ENCODE measurements around the gene LRRTM4. TPM values are rescaled to one million over a fixed set of nuclear protein-coding genes. Genes with fewer than 3 reads are reported as not detected.
"Not testable (repeated sequence)": the region's sequence is repeated elsewhere in the genome, so short reads cannot be mapped to it uniquely, and the experiment has no call there.

Gene LRRTM4
- total RNA-seq, 2 experiments from 2014 or later: not detected

DNA sequence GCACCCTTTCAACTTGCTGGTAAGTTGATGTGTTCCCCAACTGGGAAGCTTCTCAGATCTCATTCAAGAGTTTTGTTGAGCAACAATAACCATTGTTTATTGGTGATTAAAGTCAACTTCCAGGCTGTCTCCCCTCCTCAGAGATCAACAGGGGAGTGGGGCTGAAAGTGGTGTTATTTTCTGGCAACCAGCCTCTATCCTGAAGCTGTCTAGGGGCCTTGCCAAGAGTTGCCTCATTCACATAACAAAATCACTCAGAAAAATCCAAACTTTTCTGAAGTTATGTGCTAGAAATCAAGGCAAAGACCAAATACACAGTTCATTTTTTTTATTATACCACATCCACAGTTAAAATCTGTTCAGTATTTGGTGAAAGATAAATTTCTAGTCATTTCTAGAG is 788.4 kb downstream of the LRRTM4 start:
- ATAC-seq: no peak
- H3K27me3 Mint-ChIP-seq: no peaks in the 10 kb centered on the region
- no peak overlapping the region for H3K4me3 Mint-ChIP-seq
- H3K36me3 Mint-ChIP-seq (ENCODE audit: low read depth): no peaks in the 10 kb centered on the region
- H3K27ac Mint-ChIP-seq: no peak overlapping the region
- H3K9me3 Mint-ChIP-seq (ENCODE audit: low read depth): peaks cover 7% of the 10 kb centered on the region
- intact Hi-C loops (cut with DNase I, micrococcal nuclease): no loop called here
- DNase-seq: no peak
- CTCF ChIA-PET: no interaction called here
- H3K4me1 Mint-ChIP-seq: no peaks in the 10 kb centered on the region
- POLR2A ChIA-PET: no interaction called here

DNA sequence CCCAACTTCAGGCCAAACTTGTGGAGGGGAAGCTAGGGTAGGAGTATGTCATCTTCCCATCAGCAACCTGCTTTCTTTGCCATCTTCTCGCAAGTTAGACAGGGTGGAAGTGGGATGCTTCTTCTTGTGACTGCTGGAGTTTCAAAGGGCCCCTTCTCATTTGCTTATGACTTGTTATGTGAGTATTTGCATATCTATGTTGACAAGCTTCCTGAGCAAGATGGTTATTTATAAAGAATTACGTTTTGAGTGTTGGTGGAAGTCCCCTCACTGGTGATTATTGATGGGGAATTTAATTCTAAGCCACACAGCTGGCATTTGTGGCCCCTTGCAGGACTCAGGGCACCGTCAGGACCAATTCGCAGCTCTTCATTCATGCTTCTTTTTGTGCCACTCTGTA is 791.0 kb downstream of the LRRTM4 start:
- H3K9me3 Mint-ChIP-seq (ENCODE audit: low read depth): peaks cover 8% of the 10 kb centered on the region
- no peaks in the 10 kb centered on the region for H3K36me3 Mint-ChIP-seq (ENCODE audit: low read depth)
- CTCF ChIA-PET: no interaction called here
- no peaks in the 10 kb centered on the region for H3K27me3 Mint-ChIP-seq
- DNase-seq: no peak
- no peaks in the 10 kb centered on the region for H3K4me1 Mint-ChIP-seq
- POLR2A ChIA-PET: no interaction called here
- H3K27ac Mint-ChIP-seq: no peak overlapping the region
- no peak overlapping the region for H3K4me3 Mint-ChIP-seq
- ATAC-seq: no peak
- intact Hi-C loops (cut with DNase I, micrococcal nuclease): no loop called here

DNA sequence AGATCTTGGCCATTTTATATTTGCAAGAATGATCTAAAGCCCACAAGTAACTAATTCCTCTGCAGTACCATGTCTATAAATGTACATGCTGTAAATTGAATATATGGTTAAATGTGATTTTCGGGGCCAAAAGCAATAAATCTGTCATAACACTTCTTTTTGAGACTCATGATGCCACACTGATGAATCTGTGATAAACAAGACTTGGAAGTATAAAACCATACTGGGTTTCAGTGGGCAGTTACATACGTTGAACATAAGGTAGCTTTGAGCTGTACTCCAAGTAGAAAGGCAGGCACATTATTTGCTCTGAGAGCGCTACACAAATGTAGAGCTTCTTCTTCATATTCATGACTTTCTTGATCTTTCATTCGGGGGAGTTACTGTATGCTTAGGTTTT is 792.2 kb downstream of the LRRTM4 start:
- no peak for DNase-seq
- intact Hi-C loops (cut with DNase I, micrococcal nuclease): no loop called here
- peaks cover 8% of the 10 kb centered on the region for H3K9me3 Mint-ChIP-seq (ENCODE audit: low read depth)
- H3K27ac Mint-ChIP-seq: no peak overlapping the region
- H3K36me3 Mint-ChIP-seq (ENCODE audit: low read depth): no peaks in the 10 kb centered on the region
- ChIA-PET POLR2A (no interaction called here), CTCF (no interaction called here)
- ATAC-seq: no peak
- H3K4me3 Mint-ChIP-seq: no peak overlapping the region
- no peaks in the 10 kb centered on the region for H3K27me3 Mint-ChIP-seq
- H3K4me1 Mint-ChIP-seq: no peaks in the 10 kb centered on the region

DNA sequence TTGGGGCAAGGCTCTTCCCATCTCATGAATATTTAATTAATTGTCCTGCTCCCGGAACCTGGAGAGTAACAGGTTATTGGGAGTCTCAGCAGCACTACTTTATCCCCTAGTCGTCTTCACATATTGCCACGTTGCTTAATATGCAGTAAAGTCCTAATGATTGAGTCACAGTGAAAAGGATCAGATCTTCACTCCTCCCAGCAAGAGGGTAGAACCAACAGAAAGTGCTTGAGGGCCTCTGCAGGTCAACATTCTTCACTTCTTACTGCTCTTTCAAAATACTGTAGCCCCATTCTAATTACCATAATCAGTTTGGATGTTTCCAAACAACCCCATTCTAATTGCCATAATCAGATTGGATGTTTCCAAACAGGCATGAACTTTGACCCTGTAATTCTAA is 801.0 kb downstream of the LRRTM4 start:
- no peak overlapping the region for H3K4me3 Mint-ChIP-seq
- H3K36me3 Mint-ChIP-seq (ENCODE audit: low read depth): no peaks in the 10 kb centered on the region
- H3K9me3 Mint-ChIP-seq (ENCODE audit: low read depth): no peaks in the 10 kb centered on the region
- intact Hi-C loops (cut with DNase I, micrococcal nuclease): no loop called here
- no peaks in the 10 kb centered on the region for H3K4me1 Mint-ChIP-seq
- no peak for ATAC-seq
- H3K27me3 Mint-ChIP-seq: no peaks in the 10 kb centered on the region
- no peak for DNase-seq
- CTCF ChIA-PET: no interaction called here
- H3K27ac Mint-ChIP-seq: no peak overlapping the region
- POLR2A ChIA-PET: no interaction called here

DNA sequence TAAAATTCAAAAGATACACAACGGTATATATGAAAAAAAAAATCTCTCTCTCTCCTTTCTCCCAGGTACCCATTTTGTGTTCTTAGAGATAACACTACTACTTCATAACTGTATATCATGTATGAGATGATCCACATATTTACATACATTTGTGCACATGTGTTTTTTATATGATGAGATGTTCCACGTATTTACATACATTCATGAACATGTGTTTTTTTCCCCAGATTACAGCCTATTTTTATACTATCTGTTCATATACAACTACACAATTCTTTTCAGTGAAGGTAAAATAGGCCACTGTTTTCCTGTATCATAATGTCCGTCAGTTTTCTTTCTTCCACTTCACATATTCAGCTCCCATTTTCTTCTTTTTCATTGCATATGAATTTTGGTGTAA is 808.9 kb downstream of the LRRTM4 start:
- Mint-ChIP-seq H3K27me3 (no peaks in the 10 kb centered on the region), H3K4me3 (no peak overlapping the region), H3K4me1 (no peaks in the 10 kb centered on the region), H3K9me3 (ENCODE audit: low read depth) (peaks cover 1% of the 10 kb centered on the region), H3K36me3 (ENCODE audit: low read depth) (no peaks in the 10 kb centered on the region), H3K27ac (no peak overlapping the region)
- ATAC-seq (no peak), DNase-seq (no peak)
- ChIA-PET CTCF (no interaction called here), POLR2A (no interaction called here)
- intact Hi-C loops (cut with DNase I, micrococcal nuclease): no loop called here

DNA sequence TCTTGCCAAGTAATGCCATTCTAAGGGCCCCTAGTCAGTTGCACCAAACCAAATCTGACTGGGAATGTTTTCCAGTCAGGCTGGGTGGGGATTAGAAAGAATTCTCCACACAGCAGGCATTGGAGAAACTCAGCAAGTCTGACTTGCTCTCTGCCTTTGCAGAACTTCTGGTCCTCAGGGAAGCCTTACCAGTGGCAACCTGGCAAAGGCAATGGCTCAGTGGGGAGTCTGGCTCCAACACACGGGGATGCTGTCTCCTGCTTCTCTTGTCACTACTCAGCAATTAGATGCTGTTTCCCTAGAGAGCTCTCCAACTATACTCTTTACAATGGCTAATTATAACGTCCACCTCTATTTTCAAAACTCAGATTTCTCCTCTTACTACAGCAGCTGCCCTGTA is 810.7 kb downstream of the LRRTM4 start:
- H3K4me3 Mint-ChIP-seq: no peak overlapping the region
- ChIA-PET CTCF (no interaction called here), POLR2A (no interaction called here)
- ATAC-seq (no peak), DNase-seq (no peak)
- H3K4me1 Mint-ChIP-seq: no peaks in the 10 kb centered on the region
- intact Hi-C loops (cut with DNase I, micrococcal nuclease): no loop called here
- H3K9me3 Mint-ChIP-seq (ENCODE audit: low read depth): peaks cover 1% of the 10 kb centered on the region
- H3K27me3 Mint-ChIP-seq: no peaks in the 10 kb centered on the region
- no peaks in the 10 kb centered on the region for H3K36me3 Mint-ChIP-seq (ENCODE audit: low read depth)
- no peak overlapping the region for H3K27ac Mint-ChIP-seq

DNA sequence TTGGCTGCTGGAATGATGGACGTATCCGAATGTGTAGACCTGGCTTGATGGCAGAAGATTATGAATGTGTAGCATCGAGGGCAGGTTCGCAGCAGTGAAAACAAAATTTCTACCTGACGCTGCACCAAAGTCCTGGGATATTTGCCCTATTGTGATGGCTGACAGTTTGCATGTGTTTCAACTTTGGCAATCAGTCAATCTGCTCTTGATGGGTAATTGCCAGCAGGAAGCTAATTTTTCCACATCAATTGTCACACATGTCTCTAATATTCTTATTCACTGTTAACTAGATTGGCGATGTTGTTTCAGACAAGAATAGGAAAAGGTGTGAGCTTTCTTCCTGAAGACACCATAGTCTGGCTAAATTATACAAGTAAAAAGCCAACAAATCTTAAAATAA is 821.3 kb downstream of the LRRTM4 start:
- H3K27ac Mint-ChIP-seq: no peak overlapping the region
- CTCF ChIA-PET: no interaction called here
- DNase-seq (no peak), ATAC-seq (no peak)
- H3K9me3 Mint-ChIP-seq (ENCODE audit: low read depth): peaks cover 4% of the 10 kb centered on the region
- no peaks in the 10 kb centered on the region for H3K36me3 Mint-ChIP-seq (ENCODE audit: low read depth)
- POLR2A ChIA-PET: no interaction called here
- no peak overlapping the region for H3K4me3 Mint-ChIP-seq
- H3K27me3 Mint-ChIP-seq: no peaks in the 10 kb centered on the region
- intact Hi-C loops (cut with DNase I, micrococcal nuclease): no loop called here
- no peaks in the 10 kb centered on the region for H3K4me1 Mint-ChIP-seq

DNA sequence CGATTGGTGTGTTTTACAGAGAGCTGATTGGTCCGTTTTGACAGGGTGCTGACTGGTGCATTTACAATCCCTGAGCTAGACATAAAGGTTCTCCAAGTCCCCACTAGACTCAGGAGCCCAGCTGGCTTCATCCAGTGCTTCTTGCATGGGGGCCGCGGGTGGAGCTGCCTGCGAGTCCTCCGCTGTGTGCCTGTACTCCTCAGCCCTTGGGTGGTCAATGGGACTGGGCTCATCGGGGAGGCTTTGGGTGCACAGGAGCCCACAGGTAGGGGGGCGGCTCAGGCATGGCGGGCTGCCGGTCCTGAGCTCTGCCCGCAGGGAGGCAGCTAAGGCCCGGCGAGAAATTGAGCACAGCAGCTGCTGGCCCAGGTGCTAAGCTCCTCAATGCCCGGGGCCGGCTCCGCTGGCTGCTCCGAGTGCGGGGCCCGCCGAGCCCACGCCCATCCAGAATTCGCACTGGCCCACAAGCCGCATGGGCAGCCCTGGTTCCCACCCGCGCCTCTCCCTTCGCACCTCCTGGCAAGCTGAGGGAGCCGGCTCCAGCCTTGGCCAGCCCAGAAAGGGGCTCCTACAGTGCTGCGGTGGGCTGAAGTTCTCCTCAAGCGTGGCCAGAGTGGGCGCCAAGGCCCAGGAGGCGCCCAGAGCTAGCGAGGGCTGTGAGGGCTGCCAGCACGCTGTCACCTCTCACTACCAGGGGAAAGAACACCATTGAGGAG is 824.0 kb downstream of the LRRTM4 start:
- H3K4me3 Mint-ChIP-seq; H3K36me3 Mint-ChIP-seq (ENCODE audit: low read depth); intact Hi-C loops (cut with DNase I, micrococcal nuclease); H3K4me1 Mint-ChIP-seq; DNase-seq; H3K27me3 Mint-ChIP-seq; H3K27ac Mint-ChIP-seq; POLR2A ChIA-PET; ATAC-seq; H3K9me3 Mint-ChIP-seq (ENCODE audit: low read depth): not testable (repeated sequence)
- CTCF ChIA-PET: interaction anchor here (0.9 kb wide), 1 partner anchor 9 kb away, joined by 4 read pairs; no protein-coding TSS in a partner anchor

All from activated CD4-positive, alpha-beta T cell treated with anti-CD3 and anti-CD28 coated beads for 36 hours (primary cell).